MCF 10A (cell line): ENCODE measurements around the gene GPR137. TPM values are rescaled to one million over a fixed set of nuclear protein-coding genes. Genes with fewer than 3 reads are reported as not detected.
A peak's percentile ranks its signal among the peaks of the same experiment; 100 is the strongest.

Source experiments
- BruUV-seq: library from RNA; stranded (reverse); fragments of 400-500 nt; replicated peaks from 2 replicates; lab custom pipeline; 2021; lab: Mats Ljungman, UMichigan
- CTCF ChIA-PET: fragments of 300-600 bp; sonication (Branson Sonifier 250); formaldehyde crosslinking; extraction: SDS; loops from one replicate; lab custom pipeline; 2021; ENCODE audit warnings: antibody characterized with exemption, inconsistent platforms; lab: Yijun Ruan, JAX
- POLR2A ChIA-PET: fragments of 300-600, 350-650 bp; sonication (Branson Sonifier 250); formaldehyde crosslinking; extraction: SDS; loops from one replicate; lab custom pipeline; 2020; ENCODE audit warnings: antibody characterized with exemption, inconsistent platforms; lab: Yijun Ruan, JAX
- DNase-seq: peaks from one replicate; pipeline ENCODE4 v3.0.0-alpha.2; 2018; ENCODE audit not compliant: unreplicated experiment
- H3K27ac Mint-ChIP-seq: one replicate; pipeline ENCODE4 v1.8.0; 2022; ENCODE audit warnings: mild to moderate bottlenecking, low read depth, mixed read lengths; ENCODE audit not compliant: unreplicated experiment
- H3K27me3 Mint-ChIP-seq: one replicate; pipeline ENCODE4 v1.8.0; 2022; ENCODE audit warnings: mixed read lengths; ENCODE audit not compliant: insufficient read depth, unreplicated experiment
- H3K36me3 Mint-ChIP-seq: one replicate; pipeline ENCODE4 v1.8.0; 2022; ENCODE audit warnings: mild to moderate bottlenecking, moderate library complexity, mixed read lengths; ENCODE audit not compliant: insufficient read depth, unreplicated experiment
- H3K4me1 Mint-ChIP-seq: one replicate; pipeline ENCODE4 v1.8.0; 2022; ENCODE audit warnings: mixed read lengths; ENCODE audit not compliant: insufficient read depth, unreplicated experiment
- H3K4me3 Mint-ChIP-seq: one replicate; pipeline ENCODE4 v1.8.0; 2022; ENCODE audit warnings: mild to moderate bottlenecking, moderate library complexity, mixed read lengths; ENCODE audit not compliant: unreplicated experiment
- H3K9me3 Mint-ChIP-seq: one replicate; pipeline ENCODE4 v1.8.0; 2022; ENCODE audit warnings: mixed read lengths; ENCODE audit not compliant: unreplicated experiment
- CTCF ChIP-seq: fragments of 200-600 bp; IDR thresholded peaks from one replicate; pipeline ENCODE4 v1.8.0; 2022; ENCODE audit warnings: antibody characterized with exemption, mild to moderate bottlenecking; ENCODE audit not compliant: unreplicated experiment
- intact Hi-C: fragments of 100-400 bp; cut with micrococcal nuclease; formaldehyde crosslinking; loops from 2 replicates; pipeline ENCODE4 v1.14.1; 2022
- total RNA-seq: library from RNA; stranded (reverse); gene quantifications from 2 replicates; pipeline ENCODE4 v1.2.3, GENCODE V29; 2022

The GPR137 gene
- total RNA-seq, 1 experiment from 2014 or later = 36.0 TPM

- POLR2A ChIA-PET = interaction anchor here (0.8 to 7.6 kb wide), 22 partner anchors 9 to 87 kb away, joined by 3 to 125 read pairs (median 8); partner anchors contain the start of genes BAD, CATSPERZ, ESRRA and FKBP2
- peak; percentile 73 for DNase-seq
Measured at GRCh38 chr11:64268025-64268892, 17.4 kb upstream of the GPR137 start.

GRCh38 chr11:64268893-64269539 lies 16.6 kb upstream of the GPR137 start:
- no peak for TF ChIP-seq CTCF
- POLR2A ChIA-PET = interaction anchor here (0.8 to 7.6 kb wide), 24 partner anchors 8 to 510 kb away, joined by 3 to 125 read pairs (median 7); partner anchors contain the start of genes BAD, CATSPERZ, ESRRA and FKBP2
- peaks cover 23% of the 10 kb centered on the region for H3K4me1 Mint-ChIP-seq
- peak; percentile 55 for DNase-seq
- no peaks in the 10 kb centered on the region for H3K27me3 Mint-ChIP-seq
- no peaks in the 10 kb centered on the region for H3K9me3 Mint-ChIP-seq
- no TSS peak for BruUV-seq
- CTCF ChIA-PET = interaction anchor here (0.7 to 6.4 kb wide), 5 partner anchors 18 to 1534 kb away, joined by 3 to 70 read pairs (median 8); partner anchors contain the start of gene PLCB3
- H3K27ac Mint-ChIP-seq = peak overlapping the region; percentile 96
- peak overlapping the region; percentile 96 for H3K4me3 Mint-ChIP-seq
- H3K36me3 Mint-ChIP-seq = peaks cover 52% of the 10 kb centered on the region
- intact Hi-C loops = loop anchor here (1.0 kb wide), 1 partner anchor 18 kb away; the partner anchor contains the start of gene PLCB3

More at GRCh38 chr11:64268025-64268892, 17.4 kb upstream of the GPR137 start:
- intact Hi-C loops = no loop called here
- Mint-ChIP-seq H3K27me3 (no peaks in the 10 kb centered on the region), H3K27ac (peak overlapping the region; percentile 96), H3K4me1 (peaks cover 23% of the 10 kb centered on the region), H3K9me3 (no peaks in the 10 kb centered on the region), H3K4me3 (peak overlapping the region; percentile 96), H3K36me3 (peaks cover 48% of the 10 kb centered on the region)
- no TSS peak for BruUV-seq
- TF ChIP-seq CTCF = no peak
- CTCF ChIA-PET = interaction anchor here (0.6 to 6.4 kb wide), 8 partner anchors 13 to 1462 kb away, joined by 3 to 70 read pairs (median 4); partner anchors contain the start of gene PLCB3

- TSS peak; percentile 52 for BruUV-seq
- ChIA-PET POLR2A (interaction anchor here (0.6 to 7.6 kb wide), 31 partner anchors 7 to 1582 kb away, joined by 3 to 125 read pairs (median 6); partner anchors contain the start of genes BAD, CATSPERZ, ESRRA and FKBP2), CTCF (interaction anchor here (0.6 to 6.4 kb wide), 8 partner anchors 14 to 1535 kb away, joined by 3 to 70 read pairs (median 4); partner anchors contain the start of gene PLCB3)
- Mint-ChIP-seq H3K4me3 (peak overlapping the region; percentile 96), H3K36me3 (peaks cover 49% of the 10 kb centered on the region), H3K27ac (peak overlapping the region; percentile 96), H3K4me1 (peaks cover 23% of the 10 kb centered on the region), H3K27me3 (no peaks in the 10 kb centered on the region), H3K9me3 (no peaks in the 10 kb centered on the region)
- intact Hi-C loops = loop anchor here (1.0 kb wide), 2 partner anchors 18 to 35 kb away; partner anchors contain the start of gene PLCB3
- peak; percentile 1 for TF ChIP-seq CTCF
- DNase-seq = peak; percentile 100
Measured at GRCh38 chr11:64269540-64270220, 16.0 kb upstream of the GPR137 start.
